HG03066 (cell line): ENCODE measurements around the gene CFH.
A peak's percentile ranks its signal among the peaks of the same experiment; 100 is the strongest.
"Not testable (repeated sequence)": the region's sequence is repeated elsewhere in the genome, so short reads cannot be mapped to it uniquely, and the experiment has no call there.

Source experiments
- ATAC-seq: cut with Tn5 transposase; IDR thresholded peaks from one replicate; pipeline ENCODE4 v1.9.1; 2021; ENCODE audit warnings: low read depth; ENCODE audit not compliant: unreplicated experiment

Gene CFH

GRCh38 chr1:196651637-196652215 is at the start of gene CFH:
Gene CFH, plus strand, starts transcription at chr1:196652043. Its CDS starts 75 bp downstream, at chr1:196652118.
- ATAC-seq, result no peak

- no peak for ATAC-seq
Measured at GRCh38 chr1:196603651-196604050, 48.2 kb upstream of the CFH start.

- ATAC-seq, result no peak
Measured at GRCh38 chr1:196607981-196608380, 43.9 kb upstream of the CFH start.

- no peak for ATAC-seq
Measured at GRCh38 chr1:196608390-196609369, 43.2 kb upstream of the CFH start, which contains the start of gene KCNT2. Gene KCNT2, minus strand, starts transcription at chr1:196608440. Its CDS starts 131 bp downstream, at chr1:196608309.

- no peak for ATAC-seq
Measured at GRCh38 chr1:196609370-196609737, 42.5 kb upstream of the CFH start.

GRCh38 chr1:196611873-196612272 is 40.0 kb upstream of the CFH start:
- no peak for ATAC-seq

- no peak for ATAC-seq
Measured at GRCh38 chr1:196619721-196620120, 32.1 kb upstream of the CFH start.

- no peak for ATAC-seq
Measured at GRCh38 chr1:196623079-196623478, 28.8 kb upstream of the CFH start.

- no peak for ATAC-seq
Measured at GRCh38 chr1:196628838-196629237, 23.0 kb upstream of the CFH start.

- no peak for ATAC-seq
Measured at GRCh38 chr1:196637606-196638005, 14.2 kb upstream of the CFH start.

- ATAC-seq, result no peak
Measured at GRCh38 chr1:196638466-196638865, 13.4 kb upstream of the CFH start.

- ATAC-seq, result not testable (repeated sequence)
Measured at GRCh38 chr1:196639291-196639690, 12.6 kb upstream of the CFH start.

GRCh38 chr1:196640976-196641375 is 10.9 kb upstream of the CFH start:
- no peak for ATAC-seq

GRCh38 chr1:196649990-196650389 is 1.9 kb upstream of the CFH start:
- ATAC-seq, result no peak

- no peak for ATAC-seq
Measured at GRCh38 chr1:196650403-196650802, 1.4 kb upstream of the CFH start.

- ATAC-seq, result no peak
Measured at GRCh38 chr1:196651079-196651478, 764 bp upstream of the CFH start.

GRCh38 chr1:196654271-196654670 is 2.4 kb downstream of the CFH start:
- no peak for ATAC-seq

GRCh38 chr1:196655071-196655470 is 3.2 kb downstream of the CFH start:
- ATAC-seq, result no peak

GRCh38 chr1:196655494-196655893 is 3.7 kb downstream of the CFH start:
- no peak for ATAC-seq

- ATAC-seq, result no peak
Measured at GRCh38 chr1:196659471-196659870, 7.6 kb downstream of the CFH start.

GRCh38 chr1:196660272-196660671 is 8.4 kb downstream of the CFH start:
- no peak for ATAC-seq

GRCh38 chr1:196660852-196661251 is 9.0 kb downstream of the CFH start:
- ATAC-seq, result peak; percentile 75
